Stimulated activated CD4-positive, alpha-beta T cell treated with anti-CD3 and anti-CD28 coated beads, TNF-alpha, amount 100 ng/mL, for 48 hours (primary cell): Measurements from ENCODE around the gene LENG9.
"Not testable (repeated sequence)": the region's sequence is repeated elsewhere in the genome, so short reads cannot be mapped to it uniquely, and the experiment has no call there.

Source experiments
- DNase-seq, 3 donors: peaks; one replicate each; pipeline ENCODE4 v3.0.0-alpha.2; 2020; ENCODE audit warnings: low read depth in 3 of 3

LENG9 gene

DNA sequence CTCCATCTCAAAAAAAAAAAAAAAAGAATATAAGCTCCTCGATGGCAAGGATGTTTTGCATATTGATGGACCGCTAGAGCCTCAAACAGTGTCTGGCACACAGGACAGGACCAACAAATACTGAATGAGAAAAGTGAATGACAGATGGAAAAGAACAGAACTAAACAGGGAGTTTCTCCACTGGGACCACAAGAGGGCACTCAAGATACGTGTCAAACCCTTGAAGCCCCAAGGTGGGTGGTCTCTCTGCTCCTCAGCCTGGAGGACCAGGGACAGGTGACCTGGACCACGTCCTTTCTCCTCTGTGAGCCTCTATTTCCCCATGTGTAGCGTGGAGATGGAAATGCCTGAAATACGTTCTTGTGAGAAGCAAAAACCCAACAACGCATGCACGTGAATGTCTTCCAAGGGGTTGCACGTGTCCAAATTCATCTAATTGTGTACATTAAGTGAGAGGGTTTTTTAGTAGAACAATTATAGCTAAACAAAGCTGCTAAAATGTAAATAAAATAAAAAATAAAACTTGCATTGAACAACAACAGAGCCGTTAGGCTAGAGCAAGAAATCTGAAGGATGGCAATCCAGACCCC is 15.2 kb upstream of the LENG9 start:
- no peak for DNase-seq

DNA sequence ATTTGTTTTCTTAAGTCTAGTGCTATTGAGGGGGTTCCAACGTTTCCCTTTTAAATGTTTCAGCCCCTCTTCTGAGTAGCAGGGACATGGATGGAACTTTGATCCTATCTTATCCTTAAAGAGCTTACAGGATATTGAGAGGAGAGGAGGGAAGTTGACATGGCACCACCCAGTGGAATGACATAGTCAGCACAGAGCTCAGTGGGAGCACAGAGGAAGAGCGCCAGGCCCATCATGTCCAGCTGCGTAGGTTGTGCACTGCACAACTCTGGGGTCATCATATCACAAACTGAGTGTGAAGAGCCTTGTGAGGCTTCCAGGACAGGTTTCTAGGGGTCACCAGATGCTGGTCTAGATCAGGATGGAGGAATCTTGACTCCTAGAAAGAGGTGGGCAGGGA is 14.1 kb upstream of the LENG9 start:
- DNase-seq = no peak

DNA sequence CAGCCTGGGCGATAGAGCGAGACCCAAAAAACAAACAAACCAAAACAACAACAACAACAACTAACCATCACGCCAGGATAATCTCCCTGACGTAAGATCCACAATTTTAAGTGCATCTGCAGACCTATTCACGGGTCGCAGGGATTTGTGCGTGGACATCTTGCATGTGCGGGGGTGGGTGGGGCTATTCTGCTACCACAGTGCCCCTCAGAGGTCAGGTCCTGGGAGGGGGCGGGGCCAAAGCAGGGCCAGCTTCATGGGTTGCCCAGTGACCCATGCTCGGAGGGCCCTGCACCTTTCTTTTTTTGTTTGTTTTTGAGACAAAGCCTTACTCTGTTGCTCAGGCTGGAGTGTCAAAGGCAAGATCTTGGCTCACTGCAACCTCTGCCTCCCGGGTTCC is 12.1 kb upstream of the LENG9 start:
- DNase-seq = no peak

DNA sequence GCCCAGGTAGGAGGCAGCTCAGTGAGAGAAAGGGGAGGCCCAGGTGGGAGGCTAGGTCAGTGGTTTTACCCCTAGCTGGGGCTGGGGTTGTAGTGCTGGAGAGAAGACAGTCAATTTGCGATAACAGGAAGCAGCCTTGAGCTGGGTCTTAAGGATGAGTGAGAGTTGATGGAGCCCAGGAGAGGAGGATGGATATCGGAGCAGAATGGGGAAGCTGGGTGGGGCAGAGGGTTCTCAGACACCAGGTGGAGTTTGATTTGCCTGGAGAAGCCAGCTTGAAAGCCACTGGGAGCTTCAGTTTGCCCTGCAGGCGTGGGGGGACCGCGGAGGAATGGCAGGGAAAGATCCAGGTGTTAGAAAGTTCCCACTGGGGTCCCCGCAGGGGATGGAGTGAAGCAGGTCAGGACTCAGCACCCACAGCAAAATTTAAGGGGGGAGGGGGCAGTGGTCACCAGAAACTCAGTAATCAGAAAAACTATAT is 10.4 kb upstream of the LENG9 start:
- no peak for DNase-seq

DNA sequence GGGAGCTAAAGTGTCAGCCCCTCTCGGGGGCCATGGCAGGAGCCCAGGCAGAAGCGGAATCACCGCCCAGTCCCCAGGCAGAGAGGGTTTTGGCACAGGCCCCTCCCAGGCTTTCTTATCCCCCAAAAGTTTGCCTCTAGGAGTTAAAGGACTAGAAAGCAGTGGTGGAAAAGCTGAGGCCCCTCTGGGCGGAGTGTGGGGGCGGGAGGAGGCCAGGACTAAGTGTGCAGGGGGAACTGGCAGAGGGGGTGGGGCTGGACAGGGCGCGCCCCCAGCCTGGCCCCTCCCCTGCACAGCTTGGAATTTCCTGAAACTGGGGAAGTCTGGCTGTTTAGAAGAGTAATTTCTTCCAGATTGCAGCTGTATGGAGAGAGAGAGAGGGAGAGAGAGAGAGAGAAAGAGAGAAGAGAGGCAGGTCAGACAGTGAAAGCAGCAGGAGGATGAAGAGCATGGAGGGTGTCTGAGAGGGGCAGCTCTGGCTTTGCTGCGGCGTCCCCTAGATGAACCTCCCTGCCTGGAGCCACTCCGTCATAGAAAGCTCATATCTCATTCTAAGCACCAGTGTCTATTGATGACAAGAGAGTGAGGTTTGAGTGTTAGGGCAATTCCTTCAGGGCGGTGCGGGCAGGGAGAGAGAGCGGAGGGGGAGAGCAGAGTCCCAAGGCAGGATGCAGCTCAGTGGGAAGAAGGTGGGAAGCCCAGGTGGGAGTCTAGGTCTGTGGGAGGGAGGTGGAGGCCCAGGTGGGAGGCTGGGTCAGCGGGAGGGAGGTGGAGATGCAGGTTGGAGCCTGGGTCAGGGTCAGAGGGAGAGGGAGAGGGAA is 9.7 kb upstream of the LENG9 start, which contains the start of gene CDC42EP5:
Gene CDC42EP5 (minus strand): TSS at position 226 of the 821 bp plus-strand sequence. CDS start 7,749 bp downstream, outside the sequence.
- DNase-seq = no peak

DNA sequence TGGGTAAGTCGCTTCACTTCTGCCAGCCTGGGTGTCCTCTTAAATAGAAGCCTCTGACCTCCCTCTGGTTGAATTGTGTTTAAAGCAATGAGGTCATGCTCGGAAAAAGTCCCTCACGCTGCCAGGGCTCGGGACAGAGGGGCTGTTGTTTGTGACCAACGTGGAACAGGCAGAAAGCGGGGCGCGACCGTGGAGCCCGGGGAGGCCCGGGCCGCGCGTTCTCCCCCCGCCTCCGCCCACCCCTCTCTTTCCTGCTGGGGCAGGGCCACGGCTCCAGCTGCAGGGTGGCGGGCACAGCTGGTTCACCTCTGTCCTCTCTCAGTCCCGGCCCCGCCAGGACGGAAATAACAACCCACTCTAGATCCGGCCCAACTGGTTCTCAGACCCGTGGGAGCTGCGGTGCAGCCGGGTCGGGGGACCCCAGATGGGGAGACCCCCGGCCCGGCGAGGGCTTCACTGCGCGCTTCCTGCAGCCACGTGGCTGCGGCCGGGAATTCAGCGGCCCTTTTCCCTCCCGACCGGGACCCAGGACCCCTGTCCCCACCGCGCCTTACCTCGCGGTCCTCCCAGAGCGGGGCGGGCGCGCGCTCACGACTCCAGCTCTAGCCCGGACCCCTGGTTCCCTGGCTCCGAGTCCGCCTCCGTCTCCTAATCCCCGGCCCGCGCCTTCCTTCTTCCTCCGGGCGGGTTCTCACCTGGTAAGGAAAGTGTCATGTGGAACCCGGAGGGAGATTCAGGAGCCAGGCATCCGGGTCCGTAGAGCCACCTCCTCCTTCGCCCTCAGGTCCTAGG is 7.6 kb upstream of the LENG9 start:
- DNase-seq = no peak

DNA sequence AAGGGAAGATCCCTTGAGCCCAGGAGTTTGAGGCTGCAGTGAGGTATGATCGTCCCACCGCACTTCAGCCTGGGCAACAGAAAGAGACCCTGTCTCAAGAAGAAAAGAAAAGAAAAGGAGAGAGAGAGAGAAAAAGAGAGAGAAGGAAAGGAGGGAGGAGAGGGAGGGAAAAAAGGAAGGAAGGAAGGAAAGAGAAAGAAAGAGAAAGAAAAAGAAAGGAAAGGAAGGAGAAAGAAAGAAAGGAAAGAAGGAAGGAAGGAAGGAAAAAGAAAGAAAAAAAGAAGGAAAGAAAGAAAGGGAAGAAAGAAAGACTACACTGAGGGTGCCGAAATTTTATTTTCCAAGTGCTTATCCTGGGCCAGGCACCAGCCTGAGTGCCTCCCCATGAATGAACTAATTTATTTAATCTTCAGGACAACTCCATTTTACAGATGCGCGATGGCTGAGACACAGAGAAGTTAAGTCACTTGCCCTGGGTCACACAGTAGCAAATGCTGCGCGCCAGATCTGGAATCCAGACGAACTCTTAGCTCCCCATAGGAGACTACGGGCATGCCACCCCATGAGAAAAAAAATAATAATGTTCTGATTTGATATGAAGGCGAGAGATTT is 6.8 kb upstream of the LENG9 start:
- DNase-seq = no peak

DNA sequence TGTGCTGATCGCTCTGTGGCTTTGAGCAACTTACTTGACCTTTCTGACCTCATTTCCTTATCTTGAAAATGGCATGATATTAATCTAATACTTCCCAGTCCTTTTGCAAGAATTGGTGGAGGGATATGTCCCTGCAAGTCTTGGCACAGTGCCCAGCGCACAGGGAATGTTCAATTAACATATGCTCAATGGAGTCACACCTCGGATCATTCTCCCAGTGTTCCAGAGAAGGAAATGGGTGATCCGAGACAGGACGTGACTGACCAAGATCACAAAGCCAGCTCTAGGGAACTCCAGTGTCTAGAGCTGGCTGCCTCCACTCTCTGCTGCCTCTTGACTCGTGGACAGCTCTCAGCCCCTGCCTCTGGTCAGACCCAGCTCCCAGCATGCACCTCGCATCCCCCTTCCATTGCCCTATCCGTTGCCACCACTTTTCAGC is 5.9 kb upstream of the LENG9 start:
- no peak for DNase-seq

DNA sequence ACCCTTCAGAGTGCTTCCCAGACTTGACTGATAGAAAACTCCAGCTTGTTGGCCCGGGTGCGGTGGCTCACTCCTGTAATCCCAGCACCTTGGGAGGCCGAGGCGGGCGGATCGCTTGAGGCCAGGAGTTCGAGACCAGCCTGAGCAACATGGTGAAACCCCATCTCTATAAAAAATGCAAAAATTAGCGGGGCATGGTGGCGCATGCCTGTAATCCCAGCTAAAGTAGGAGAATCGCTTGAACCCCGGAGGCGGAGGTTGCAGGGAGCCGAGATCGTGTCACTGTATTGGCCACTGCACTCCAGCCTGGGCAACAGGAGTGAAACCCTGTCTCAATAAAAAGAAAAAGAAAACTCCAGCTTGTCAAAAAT is 2.5 kb upstream of the LENG9 start:
- DNase-seq = not testable (repeated sequence)

DNA sequence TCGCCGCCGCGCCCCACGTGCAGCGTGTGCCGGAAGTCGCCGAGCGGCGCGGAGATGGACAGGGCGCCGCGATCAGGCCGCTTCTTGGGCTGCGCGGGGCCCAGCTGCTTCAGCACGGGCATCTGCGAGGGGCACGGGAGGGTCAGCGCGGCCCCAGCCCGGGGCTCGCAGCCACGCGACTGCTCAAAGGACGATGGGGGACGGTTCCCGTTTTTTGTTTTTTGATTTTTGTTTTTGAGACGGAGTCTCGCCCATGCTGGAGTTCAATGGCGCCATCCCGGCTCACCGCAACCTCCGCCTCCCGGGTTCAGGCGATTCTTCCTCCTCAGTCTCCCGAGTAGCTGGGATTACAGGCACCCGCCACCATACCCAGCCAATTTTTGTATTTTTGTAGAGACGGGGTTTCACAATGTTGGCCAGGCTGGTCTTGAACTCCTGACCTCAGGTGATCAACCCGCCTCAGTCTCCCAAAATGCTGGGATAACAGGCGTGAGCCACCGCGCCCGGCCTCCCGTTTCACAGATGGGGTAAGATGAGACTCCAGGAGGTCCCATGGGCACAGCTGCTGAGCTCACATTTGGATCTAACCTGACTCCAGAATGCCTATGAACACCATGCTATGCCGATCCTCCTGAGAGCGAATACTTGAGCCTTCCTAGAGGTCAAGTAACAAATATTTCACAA is 2.0 kb upstream of the LENG9 start:
- DNase-seq = no peak

DNA sequence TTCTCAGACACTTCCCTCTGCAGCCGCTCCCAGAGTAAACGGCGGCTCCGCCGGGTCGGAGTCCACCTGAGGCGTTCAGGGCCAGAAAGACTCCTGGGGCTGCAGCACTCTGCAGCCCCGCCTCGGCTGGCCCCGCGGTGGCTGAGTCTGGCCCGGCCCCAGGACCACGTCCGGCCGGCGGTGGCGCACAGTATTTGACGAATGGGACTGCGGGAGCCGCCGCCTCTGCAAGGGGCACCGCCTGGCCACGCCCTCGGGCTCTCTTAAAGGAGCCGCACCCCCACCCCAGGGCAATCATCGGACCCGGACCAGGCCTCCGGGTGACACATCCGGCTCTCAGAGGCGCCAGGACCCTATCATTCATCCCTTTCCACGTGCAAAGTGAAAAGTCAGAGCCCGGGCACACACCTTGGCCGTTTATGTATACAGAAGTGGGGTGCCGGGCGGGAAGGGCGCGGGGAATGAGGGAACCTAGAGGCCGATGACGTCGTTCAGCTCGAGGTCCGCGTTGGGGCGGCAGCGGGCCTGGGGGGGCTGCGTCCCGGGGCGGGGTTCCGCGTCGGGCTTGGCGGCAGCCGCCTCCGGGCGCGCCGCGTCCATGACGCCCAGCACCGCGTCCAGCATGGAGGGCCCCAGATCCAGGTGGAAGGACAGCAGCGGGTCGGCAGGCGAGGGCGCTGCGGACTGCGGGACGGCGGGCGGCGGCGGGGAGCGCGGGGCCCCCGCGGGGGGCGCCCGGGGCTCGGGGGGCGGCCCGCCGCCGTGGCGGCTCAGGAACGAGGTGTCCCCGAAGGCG is 1.2 kb upstream of the LENG9 start:
- DNase-seq = peak; percentile 68 to 83 (median 78)

DNA sequence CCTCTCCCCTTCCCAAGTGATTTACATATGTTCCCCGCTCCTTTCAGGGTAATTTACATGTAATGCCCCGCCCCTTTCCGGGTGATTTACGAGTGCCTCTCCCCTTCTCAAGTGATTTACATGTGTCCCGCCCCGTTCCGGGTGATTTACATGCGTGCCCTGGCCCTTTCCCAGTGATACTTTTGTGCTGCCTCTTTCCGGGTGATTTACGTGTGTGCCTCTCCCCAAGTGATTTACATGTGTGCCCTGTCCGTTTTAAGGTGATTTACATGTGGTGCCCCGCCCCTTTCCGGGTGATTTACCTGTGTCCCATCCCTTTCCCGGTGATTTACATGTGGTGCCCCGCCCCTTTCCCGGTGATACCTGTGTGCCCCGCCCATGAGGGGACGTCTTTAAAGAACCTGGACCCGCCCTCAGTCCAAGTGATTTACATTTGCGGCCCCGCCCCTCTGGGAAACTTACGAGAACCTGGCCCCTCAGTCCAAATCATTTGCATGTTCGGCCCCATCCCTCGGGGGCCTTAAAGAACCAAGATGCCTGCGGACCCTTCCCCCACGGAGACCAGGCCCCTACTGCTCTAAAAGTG is 559 bp upstream of the LENG9 start:
- peak; percentile 72 to 94 (median 90) for DNase-seq

DNA sequence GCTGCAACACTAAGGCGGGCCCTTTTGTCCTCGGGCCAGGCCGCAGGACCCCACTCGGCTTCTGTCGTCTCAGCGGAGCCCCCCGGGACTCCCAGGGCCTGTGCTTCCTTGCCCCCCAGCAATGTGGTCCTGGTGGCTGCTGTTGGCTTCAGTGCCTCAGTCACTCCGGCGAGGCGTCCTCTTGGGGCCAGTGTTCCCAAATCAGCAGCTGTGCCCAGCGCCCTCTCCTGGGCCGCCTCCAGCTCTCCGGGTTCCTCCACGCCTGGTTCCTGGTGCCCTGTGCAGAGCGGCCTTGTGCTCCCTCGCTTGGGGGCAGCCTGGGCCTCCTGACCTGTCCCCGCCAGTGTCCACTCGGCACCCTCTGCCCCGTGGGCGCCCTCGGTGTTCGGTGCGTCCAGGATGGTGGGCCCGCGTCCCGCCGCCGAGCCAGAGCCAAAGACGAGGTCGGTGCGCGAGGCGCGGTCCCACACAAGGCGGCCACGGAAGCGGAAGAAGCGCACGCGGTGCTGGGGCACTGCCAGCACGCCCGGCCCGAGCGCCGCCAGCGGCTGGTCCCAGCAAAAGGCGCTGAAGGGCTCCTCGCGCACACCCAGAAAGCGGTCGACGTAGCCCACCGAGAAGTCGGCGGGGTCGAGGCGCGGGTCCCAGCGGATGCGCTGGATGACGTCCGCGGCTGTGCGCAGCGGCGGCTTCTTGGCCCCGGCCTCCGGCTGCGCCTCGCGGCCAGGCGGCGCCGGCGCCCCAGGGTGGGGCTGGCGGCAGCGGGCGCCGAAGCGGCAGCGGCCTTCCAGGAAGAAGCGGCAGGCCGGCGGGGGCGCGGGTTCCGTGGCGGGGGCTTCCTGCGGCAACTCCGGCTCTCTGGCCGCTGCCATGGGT is 685 bp downstream of the LENG9 start:
- DNase-seq = peak; percentile 42 to 52 (median 49)

DNA sequence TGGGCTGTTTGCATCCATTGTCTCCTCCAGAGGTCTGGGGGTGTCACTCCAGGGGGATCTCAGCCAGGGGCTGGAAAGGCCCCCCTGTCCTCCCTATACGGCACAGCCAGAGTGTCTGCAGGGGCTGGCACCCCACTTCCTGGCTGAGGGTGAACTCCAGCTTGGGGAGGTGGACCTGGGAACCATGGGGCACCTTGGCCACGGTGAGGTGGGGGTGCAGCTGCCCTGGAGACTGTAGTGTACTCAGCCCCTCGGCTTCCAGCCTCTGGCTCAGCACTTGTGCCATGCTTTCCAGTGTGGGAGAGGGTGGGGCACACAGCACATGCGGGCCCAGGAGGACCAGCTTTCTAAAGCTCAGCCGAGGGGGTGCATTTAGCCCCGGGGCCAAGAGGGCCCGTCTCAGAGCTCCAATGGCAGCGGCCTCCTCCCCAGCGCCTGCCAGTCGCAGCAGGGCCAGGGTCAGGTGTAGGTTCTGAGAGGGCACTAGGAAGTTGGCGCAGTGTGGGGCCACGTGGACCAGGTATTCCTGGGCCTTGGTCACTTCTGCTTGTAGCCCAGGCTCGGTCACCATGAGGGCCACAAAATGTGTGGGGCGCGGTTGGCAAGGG is 1.4 kb downstream of the LENG9 start:
- DNase-seq = no peak

DNA sequence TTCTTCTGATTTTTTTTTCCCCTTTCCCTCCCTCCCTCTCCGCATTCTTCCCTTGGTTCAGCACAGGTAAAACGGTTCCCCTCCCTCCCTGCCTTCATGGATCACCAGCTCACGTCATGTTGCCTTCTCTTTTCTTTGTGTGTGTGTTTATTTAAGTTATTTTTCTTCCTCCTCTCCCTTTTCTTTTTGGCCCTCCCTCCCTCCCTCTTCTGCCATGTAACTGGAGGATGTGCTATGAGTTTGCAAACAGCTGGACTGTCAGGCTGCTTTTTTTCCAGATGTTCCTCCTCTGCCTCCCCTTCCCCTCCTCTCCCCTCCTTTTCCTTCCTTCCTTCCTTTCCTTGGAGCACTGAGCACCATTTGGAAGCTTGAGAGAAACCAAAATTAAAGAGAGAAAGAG is 2.0 kb downstream of the LENG9 start:
- no peak for DNase-seq

DNA sequence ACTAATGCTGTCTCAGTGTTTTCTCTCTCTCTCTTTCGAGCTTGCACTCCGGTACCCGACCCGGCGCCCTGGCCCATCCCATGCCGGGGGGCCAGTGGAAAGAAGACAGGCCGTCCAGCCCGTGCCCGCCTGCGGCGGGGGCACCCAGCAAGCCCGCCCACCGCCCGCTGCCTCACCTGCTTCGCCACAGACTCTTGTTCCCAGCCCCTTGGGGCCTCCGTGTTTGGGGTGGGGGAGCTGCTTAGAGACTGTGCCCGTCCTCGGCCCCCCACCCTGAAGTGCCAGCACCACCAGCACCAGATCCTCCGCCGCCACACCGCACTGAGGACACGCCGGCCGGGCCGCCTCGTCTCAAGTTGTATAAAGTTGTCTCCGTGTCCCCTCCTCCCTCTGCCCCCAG is 2.4 kb downstream of the LENG9 start:
- DNase-seq = no peak

DNA sequence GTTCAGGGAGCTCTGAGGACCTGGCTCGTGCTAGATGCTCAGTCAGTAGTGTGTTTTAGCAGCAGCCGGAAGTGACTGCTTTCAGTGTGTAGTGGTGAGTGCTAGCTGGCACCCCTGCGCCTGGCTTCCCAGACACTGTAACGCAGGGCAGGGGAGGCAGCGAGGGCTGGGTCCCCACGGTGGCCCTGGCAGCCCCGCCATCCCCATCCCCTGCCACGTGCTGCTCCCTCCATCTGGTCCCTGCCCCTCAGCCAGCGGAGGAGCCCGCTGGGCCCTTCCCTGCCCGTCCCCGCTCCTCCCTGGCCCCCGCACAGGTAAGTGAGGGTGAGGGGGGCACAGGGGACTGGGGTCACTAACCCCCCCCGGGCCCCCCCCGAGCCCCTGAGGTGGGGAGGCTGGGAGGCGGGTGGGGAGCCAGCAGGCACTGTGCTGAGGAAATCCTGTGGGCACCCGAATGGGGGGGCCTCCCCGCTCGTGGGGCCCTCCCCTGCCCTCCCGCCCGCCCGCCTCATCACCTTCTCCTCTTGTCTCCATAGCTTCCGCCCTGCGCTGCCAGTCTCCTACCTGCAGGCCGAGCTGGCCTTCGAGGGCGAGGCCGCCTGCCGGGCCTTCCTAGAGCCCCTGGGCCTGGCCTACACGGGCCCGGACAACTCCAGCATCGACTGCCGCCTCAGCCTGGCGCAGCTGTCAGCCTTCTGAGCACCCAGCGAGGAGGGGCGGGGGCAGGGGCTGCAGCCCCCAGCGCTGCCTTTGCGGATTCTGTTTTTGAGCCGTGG is 3.2 kb downstream of the LENG9 start:
- no peak for DNase-seq
